Epithelial cell of esophagus (primary cell): Measurements from ENCODE around the gene PSPH.
"Not testable (repeated sequence)": the region's sequence is repeated elsewhere in the genome, so short reads cannot be mapped to it uniquely, and the experiment has no call there.

Experiments
- DNase-seq: peaks from one replicate; pipeline ENCODE4 v3.0.0; 2010; ENCODE audit warnings: low read depth
- H3K4me3 ChIP-seq: 2 replicates; pipeline ENCODE4 v1.5.1; 2011; ENCODE audit warnings: mild to moderate bottlenecking, low read length, control low read depth
- TF ChIP-seq, protein P1 (sequence below): IDR thresholded peaks from 2 replicates; pipeline ENCODE4 v1.5.1; 2011; ENCODE audit warnings: low read depth, mild to moderate bottlenecking, low read length, control low read depth, inconsistent platforms; ENCODE audit not compliant: insufficient read depth; ENCODE audit errors: missing control alignments

Gene PSPH

DNA sequence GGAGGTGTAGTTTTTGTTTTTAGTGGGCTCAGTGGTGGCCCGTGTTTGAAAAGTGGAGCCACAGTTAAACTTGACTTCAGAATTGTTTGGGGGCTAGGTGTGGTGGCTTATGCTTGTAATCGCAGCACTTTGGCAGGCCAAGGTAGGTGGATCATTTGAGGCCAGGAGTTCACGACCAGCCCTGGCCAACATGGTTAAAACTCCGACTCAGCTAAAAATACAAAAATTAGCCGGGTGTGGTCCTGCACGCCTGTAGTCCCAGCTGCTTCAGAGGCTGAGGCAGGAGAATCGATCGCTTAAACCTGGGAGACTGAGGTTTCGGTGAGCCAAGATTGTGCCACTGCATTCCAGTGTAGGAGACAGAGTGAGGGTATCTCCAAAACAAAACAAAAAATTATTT is 2.1 kb upstream of the PSPH start:
- TF ChIP-seq, protein P1, sequence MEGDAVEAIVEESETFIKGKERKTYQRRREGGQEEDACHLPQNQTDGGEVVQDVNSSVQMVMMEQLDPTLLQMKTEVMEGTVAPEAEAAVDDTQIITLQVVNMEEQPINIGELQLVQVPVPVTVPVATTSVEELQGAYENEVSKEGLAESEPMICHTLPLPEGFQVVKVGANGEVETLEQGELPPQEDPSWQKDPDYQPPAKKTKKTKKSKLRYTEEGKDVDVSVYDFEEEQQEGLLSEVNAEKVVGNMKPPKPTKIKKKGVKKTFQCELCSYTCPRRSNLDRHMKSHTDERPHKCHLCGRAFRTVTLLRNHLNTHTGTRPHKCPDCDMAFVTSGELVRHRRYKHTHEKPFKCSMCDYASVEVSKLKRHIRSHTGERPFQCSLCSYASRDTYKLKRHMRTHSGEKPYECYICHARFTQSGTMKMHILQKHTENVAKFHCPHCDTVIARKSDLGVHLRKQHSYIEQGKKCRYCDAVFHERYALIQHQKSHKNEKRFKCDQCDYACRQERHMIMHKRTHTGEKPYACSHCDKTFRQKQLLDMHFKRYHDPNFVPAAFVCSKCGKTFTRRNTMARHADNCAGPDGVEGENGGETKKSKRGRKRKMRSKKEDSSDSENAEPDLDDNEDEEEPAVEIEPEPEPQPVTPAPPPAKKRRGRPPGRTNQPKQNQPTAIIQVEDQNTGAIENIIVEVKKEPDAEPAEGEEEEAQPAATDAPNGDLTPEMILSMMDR = no peak
- H3K4me3 ChIP-seq = no peak overlapping the region
- DNase-seq = no peak

DNA sequence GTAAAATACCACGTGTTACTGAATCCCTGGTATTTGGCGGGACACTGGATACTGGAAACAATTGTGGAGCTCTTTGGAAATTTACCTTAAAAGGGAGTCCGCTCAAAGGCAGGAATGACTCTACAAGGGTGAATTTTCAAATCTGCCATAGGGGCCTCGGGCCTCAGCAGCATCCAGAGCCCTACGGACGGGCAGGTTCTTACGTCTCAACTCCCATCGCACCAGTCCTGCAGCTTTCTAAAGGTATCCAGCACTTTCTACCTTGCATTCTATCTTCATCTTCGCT is 248 bp downstream of the PSPH start:
- peak overlapping the region; percentile 94 for H3K4me3 ChIP-seq
- TF ChIP-seq, protein P1 = no peak
- DNase-seq = no peak

DNA sequence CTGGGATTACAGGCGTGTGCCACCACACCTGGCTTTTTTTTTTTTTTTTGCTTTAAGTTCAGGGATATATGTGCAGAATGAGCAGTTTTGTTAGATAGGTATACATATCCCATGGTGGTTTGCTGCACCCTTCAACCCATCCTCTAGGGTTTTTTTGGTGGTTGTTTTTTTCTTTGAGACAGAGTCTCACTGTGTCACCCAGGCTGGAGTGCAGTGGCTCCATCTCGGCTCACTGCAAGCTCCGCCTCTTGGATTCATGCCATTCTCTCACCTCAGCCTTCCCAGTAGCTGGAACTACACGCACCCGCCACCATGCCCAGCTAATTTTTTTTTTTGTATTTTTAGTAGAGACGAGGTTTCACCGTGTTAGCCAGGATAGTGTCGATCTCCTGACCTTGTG is 2.5 kb downstream of the PSPH start:
- H3K4me3 ChIP-seq = not testable (repeated sequence)
- peak; percentile 29 for DNase-seq

DNA sequence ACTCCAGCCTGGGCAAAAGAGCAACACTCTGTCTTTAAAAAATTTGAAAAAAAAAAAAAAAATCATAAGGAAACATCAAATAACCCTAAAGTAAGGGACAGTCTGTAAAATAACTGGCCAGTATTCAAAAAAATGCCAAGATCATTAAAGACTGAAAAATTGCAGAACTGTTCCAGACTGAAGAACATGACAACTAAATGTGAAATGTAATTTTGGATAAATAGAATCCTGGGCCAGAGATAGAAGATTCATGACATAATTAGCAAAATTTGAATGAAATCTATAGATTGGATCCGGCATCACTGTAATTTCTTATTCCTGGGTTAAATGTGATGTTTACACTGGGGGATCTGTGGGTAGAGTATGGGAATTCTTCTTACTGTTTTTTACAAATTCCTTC is 3.0 kb downstream of the PSPH start:
- H3K4me3 ChIP-seq = no peak overlapping the region
- DNase-seq = no peak
- TF ChIP-seq, protein P1 = no peak

DNA sequence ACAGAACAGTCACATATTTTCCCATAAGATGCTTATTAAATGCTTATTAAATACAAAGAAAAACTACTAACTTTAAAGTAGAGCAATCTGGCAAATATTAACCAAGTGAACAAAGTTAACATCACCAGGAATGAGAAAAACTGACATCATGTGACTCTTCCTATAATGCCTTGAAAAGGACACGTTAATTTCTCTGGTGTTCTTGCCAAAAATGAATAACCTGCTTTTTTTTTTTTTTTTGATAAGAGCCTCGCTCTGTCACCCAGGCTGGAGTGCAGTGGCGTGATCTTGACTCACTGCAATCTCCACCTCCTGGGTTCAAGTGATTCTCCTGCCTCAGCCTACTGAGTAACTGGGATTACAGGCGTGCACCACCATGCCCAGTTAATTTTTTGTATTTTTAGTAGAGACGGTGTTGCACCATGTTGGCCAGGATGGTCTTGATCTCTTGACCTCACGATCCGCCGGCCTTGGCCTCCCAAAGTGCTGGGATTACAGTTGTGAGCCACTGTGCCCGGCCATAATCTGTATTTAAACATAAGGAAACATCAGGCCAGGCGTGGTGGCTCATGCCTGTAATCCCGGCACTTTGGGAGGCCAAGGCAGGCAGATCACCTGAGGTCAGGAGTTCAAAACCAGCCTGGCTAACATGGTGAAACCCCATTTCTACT is 3.7 kb downstream of the PSPH start:
- DNase-seq, H3K4me3 ChIP-seq: not testable (repeated sequence)

DNA sequence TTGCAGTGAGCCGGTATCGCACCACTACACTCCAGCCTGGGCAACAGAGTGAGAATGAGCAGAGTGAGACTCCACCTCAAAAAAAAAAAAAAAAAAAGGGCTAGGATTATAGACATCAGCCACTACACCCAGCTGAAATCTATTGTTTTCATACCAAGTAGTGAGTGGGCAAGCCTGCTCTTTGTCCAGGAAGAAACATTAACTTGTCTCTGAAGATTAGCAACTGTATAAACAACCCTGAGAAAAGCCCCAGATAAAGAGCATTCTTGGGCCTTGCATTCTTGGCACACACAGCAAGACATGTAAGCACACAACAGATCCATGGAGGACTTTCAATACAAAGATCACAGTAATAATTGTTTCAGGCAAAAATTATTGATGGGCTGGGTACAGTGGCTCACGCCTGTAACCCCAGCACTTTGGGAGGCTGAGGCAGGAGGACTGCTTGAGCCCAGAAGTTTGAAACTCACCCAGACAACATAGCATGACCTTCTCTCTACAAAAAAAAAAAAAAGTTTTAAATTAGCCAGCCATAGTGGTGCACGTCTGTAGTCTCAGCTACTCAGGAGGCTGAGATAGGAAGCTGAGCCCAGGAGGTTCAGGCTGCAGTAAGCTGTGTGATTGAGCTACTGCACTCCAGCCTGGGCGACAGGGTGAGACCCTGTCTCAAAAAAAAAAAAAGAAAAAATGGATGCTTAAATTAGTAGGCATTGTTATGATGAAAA is 4.4 kb downstream of the PSPH start:
- peak; percentile 62 for DNase-seq
- no peak overlapping the region for H3K4me3 ChIP-seq
- TF ChIP-seq, protein P1 = no peak

DNA sequence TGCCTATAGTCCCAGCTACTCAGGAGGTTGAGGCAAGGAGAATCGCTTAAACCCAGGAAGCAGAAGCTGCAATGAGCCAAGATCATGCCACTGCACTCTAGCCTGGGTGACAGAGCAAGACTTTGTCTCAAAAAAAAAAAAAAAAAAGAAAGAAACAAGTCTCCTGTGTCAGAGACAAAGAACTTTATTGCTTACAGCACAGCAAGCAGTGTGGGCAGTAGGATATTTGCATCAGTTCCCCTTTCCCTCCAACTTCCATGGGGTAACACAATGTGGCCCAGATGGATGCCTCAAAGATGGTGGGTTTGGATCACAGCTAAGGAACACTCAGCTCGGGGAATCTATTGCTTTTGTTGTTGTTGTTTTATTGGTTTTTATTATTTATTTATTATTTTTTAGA is 5.5 kb downstream of the PSPH start:
- not testable (repeated sequence) for DNase-seq

DNA sequence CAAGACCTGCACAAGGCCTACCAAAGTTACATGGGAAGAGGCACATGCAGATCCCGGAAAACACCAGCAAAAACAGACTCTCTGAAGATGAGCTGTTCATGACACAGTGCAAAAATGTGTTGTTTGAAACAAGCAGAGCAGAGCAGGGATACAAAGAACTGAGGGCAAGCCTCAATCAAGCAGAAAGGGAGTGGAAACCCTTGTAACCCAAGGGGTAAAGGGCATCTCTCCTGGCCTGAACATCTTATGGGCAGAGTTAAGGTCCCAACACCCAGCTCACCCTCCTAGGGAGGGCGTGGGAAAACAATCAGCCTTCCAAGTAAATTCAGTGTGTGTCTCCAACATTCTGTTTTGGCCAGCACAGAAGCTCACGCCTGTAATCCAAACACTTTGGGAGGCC is 10.5 kb downstream of the PSPH start:
- H3K4me3 ChIP-seq = no peak overlapping the region
- DNase-seq = no peak
- TF ChIP-seq, protein P1 = no peak

More for the DNA sequence above, 5.5 kb downstream of the PSPH start:
- H3K4me3 ChIP-seq = not testable (repeated sequence)
